ENCODE results near the gene IFITM1. TPM values are rescaled to one million over a fixed set of nuclear protein-coding genes. Genes with fewer than 3 reads are reported as not detected.
"Not testable (repeated sequence)": the region's sequence is repeated elsewhere in the genome, so short reads cannot be mapped to it uniquely, and the experiment has no call there.

Gene IFITM1
- total and polyA plus RNA-seq, 8 donors: 7.0 to 224 (median 41.0) TPM

DNA sequence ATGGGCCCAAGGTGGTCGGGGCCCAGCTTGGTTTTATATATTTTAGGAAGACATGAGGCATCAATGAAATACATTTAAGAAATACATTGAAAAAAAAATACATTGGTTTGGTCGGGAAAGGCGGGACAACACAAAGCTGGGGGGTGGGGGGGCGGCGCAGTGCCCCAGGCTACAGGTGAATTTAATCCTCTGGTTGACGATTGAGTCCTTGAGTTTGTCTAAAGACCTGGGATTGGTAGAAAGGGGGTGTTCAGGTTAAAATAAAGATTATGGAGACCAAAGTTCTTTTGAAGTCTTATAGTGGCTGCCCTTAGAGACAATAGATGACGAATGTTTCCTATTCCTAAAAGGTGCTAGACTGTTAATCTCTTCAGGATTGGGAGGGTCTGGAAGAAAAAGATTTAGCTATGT, 3.1 kb downstream of the IFITM1 start:
- peaks cover 14 to 56% (median 36%) of the 10 kb centered on the region in 4 donors for H3K4me1 ChIP-seq
- no peaks in the 10 kb centered on the region for H3K9me3 ChIP-seq
- H3K27ac ChIP-seq: peak overlapping the region; percentile 6 to 95 (median 86)
- WGBS, 5 donors: 50 to 71% (median 60%) methylated on average over 7 of the region's 7 CpGs
- H3K36me3 ChIP-seq: no peaks in the 10 kb centered on the region
- TF ChIP-seq POLR2A (IDR thresholded peaks at IDR 0.05) (no peak), POLR2AphosphoS5 (IDR thresholded peaks at IDR 0.05) (no peak), EP300 (IDR thresholded peaks at IDR 0.05) (no peak)
- TF ChIP-seq, protein P1, sequence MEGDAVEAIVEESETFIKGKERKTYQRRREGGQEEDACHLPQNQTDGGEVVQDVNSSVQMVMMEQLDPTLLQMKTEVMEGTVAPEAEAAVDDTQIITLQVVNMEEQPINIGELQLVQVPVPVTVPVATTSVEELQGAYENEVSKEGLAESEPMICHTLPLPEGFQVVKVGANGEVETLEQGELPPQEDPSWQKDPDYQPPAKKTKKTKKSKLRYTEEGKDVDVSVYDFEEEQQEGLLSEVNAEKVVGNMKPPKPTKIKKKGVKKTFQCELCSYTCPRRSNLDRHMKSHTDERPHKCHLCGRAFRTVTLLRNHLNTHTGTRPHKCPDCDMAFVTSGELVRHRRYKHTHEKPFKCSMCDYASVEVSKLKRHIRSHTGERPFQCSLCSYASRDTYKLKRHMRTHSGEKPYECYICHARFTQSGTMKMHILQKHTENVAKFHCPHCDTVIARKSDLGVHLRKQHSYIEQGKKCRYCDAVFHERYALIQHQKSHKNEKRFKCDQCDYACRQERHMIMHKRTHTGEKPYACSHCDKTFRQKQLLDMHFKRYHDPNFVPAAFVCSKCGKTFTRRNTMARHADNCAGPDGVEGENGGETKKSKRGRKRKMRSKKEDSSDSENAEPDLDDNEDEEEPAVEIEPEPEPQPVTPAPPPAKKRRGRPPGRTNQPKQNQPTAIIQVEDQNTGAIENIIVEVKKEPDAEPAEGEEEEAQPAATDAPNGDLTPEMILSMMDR (IDR thresholded peaks at IDR 0.05): no peak
- peak in 1 of 2 donors; percentile 6 for DNase-seq
- intact Hi-C loops (cut with DNase I; ENCODE audit: low total_unique reads): no loop called here
- peaks cover 0 to 25% (median 15%) of the 10 kb centered on the region in 3 donors for H3K27me3 ChIP-seq
- peak overlapping the region in 3 of 4 donors; percentile 46 to 67 (median 51) for H3K4me3 ChIP-seq

DNA sequence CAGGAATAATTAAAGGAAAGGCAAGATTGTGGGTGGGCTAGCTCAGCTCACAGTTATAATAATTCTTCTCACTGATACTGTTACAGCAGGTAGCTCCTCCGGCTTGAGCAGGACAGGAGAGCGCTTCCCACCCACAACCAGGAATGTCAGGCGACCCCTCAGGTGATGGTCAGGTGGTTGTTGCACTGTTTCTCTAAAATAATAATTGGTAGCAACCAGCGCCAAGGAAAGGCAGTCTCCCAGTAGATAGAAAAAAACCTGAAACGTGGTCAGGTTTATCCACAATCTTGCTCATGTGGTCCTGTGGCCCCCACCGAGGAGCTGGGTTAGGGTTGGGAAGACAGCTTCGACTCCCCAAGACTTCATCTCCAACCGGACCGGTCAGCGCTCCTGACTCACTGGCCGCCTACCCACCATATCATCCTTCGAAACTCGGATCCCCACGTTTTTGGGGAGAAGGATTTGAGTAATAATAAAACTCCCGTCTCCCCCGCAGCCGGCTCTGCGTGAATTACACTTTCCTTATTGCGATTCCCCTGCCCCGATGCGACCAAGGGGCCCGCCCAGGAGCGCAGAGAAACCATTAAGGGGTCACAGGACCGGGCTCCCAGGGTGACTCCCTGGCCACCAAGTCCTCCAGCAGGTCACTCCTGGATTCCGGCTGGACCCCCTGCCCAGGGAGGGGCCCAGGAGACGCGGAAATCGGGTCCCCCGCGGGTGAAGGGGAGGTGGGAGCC, 4.0 kb downstream of the IFITM1 start:
- peak overlapping the region in 3 of 4 donors; percentile 23 to 67 (median 46) for H3K4me3 ChIP-seq
- peaks cover 0 to 25% (median 15%) of the 10 kb centered on the region in 3 donors for H3K27me3 ChIP-seq
- H3K27ac ChIP-seq: peak overlapping the region in 4 of 5 donors; percentile 83 to 95 (median 88)
- DNase-seq: peak in 1 of 2 donors; percentile 2
- H3K9me3 ChIP-seq; intact Hi-C loops (cut with DNase I; ENCODE audit: low total_unique reads); H3K36me3 ChIP-seq: not testable (repeated sequence)
- WGBS, 5 donors: 28 to 61% (median 35%) methylated on average over 7 to 17 of the region's 30 CpGs
- peaks cover 8 to 50% (median 34%) of the 10 kb centered on the region in 4 donors for H3K4me1 ChIP-seq

DNA sequence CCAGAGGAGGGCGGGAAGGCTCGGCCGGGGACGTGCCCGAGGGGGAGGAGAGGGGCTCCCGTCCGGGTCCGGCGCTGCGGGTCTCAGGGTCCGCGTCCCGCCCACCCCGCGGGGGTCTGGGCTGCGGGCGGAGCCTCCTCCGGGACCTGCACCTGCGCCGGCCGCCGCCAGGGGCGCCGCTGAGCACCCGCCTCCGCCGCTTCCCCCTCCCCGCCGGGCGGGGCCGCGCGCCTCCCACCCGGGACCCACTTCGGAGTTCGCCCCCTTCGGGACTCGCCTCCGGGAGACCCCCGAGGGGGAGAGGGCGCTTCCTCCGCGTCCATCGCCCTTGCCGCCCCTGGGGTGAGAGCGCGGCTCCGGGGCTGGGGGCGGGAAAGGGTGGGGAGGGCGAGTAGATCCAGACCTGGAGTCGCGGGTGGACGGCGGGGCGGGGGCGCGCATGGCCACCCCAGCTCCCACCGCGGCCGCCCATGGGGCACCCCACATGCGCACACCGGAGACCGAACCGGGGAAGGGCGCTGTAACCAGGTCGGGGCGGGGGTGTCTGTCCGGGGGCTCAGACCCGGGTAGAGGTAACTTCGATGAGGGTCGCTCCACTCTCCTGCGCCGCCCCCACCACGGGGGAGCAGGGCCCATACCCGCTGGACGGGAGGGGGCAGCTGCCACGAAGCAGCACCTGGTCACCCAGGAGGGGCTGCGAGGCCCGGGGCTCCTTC, 4.7 kb downstream of the IFITM1 start:
- peak overlapping the region; percentile 55 to 73 (median 67) for H3K4me3 ChIP-seq
- DNase-seq; H3K36me3 ChIP-seq; intact Hi-C loops (cut with DNase I; ENCODE audit: low total_unique reads); H3K9me3 ChIP-seq: not testable (repeated sequence)
- H3K27me3 ChIP-seq: peaks cover 0 to 25% (median 15%) of the 10 kb centered on the region in 3 donors
- H3K4me1 ChIP-seq: peaks cover under 1 to 46% (median 28%) of the 10 kb centered on the region in 4 donors
- H3K27ac ChIP-seq: peak overlapping the region; percentile 85 to 97 (median 93)
- 0 to 2% (median 1%) methylated on average over 5 to 12 of the region's 79 CpGs; no CpG with 5 or more reads in 1 of the 5 donors for WGBS, 5 donors

DNA sequence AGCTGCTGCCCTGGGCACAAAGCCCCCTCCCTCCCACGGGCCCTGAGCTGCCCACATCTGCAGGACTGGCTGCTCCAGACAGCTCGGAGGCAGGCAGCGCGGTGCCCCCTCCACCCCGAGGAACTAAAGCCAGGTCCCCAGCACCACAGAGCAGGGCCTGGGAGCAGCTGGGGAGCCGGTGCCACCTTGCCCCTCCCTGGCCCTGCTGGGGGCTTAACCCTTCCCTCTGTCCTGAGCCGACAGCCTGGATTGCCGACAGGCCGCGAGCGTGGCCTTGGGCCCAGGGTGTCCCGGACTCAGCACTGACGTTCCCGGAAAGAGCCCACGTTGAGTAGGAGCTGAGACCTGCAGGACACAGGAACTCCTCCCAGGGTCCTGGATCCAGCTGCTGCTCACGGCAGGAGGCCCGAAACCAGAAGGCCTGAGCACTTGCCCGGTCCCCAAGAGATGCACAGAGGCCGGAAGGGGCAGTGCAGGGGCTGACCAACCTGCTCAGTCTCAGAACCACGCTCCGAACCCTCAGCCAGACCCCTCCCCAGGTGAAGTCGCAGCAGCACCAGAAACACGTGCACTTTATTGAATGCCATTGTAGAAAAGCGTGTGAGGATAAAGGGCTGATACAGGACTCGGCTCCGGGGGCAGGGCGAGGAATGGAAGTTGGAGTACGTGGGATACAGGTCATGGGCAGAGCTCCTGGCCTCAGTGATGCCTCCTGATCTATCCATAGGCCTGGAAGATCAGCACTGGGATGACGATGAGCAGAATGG, 5.5 kb downstream of the IFITM1 start:
- H3K36me3 ChIP-seq; H3K9me3 ChIP-seq; intact Hi-C loops (cut with DNase I; ENCODE audit: low total_unique reads): not testable (repeated sequence)
- 2 to 10% (median 10%) methylated on average over 10 to 20 of the region's 29 CpGs for WGBS, 5 donors
- Histone ChIP-seq H3K27ac (peak overlapping the region; percentile 87 to 97 (median 93)), H3K4me3 (peak overlapping the region; percentile 55 to 73 (median 67)), H3K27me3 (peaks cover 0 to 25% (median 15%) of the 10 kb centered on the region in 3 donors), H3K4me1 (peaks cover 0 to 45% (median 26%) of the 10 kb centered on the region in 4 donors)
- peak in 1 of 2 donors; percentile 48 for DNase-seq
- TF ChIP-seq, protein P1 (IDR thresholded peaks at IDR 0.05): peak in 1 of 7 experiments; percentile 13

DNA sequence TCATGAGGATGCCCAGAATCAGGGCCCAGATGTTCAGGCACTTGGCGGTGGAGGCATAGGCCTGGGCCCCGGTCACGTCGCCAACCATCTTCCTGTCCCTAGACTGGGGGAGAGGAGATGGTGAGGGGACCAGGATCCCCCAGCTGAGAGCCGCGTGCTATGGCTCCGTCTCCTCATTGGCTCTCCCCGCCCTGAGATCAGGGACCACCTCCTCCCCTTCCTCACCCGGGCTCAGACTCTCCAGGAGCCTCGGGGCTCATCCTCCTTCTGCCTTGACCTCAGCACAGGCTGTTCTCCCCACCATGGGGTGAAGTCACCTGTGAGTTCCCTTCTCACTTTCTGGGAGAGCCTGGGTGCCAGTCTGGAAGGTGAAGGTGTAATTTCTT, 6.0 kb downstream of the IFITM1 start:
- peak in 1 of 2 donors; percentile 31 for DNase-seq
- intact Hi-C loops (cut with DNase I; ENCODE audit: low total_unique reads); H3K9me3 ChIP-seq; H3K36me3 ChIP-seq: not testable (repeated sequence)
- Histone ChIP-seq H3K4me1 (peaks cover 4 to 46% (median 28%) of the 10 kb centered on the region in 4 donors), H3K27ac (peak overlapping the region; percentile 87 to 97 (median 93)), H3K4me3 (peak overlapping the region; percentile 55 to 73 (median 67)), H3K27me3 (peaks cover 0 to 25% (median 15%) of the 10 kb centered on the region in 3 donors)
- 0 to 29% (median 13%) methylated on average over 2 to 10 of the region's 10 CpGs for WGBS, 5 donors

Data from stomach (tissue), 9 donors.